ENCODE measurements around the gene UQCR11. TPM values are rescaled to one million over a fixed set of nuclear protein-coding genes. Genes with fewer than 3 reads are reported as not detected.

The UQCR11 gene
- total RNA-seq (126 TPM), polyA plus RNA-seq (100 to 1,000 TPM; 574 to 819 (median 585) TPM)

GRCh38 chr19:1605236-1606137, at the start of gene UQCR11:
Gene UQCR11, minus strand, starts transcription at chr19:1605462. Its CDS starts 53 bp downstream, at chr19:1605409.
- peak within 1 kb of the TSS; percentile 98 to 100 (median 99) for H3K4me3 Mint-ChIP-seq
- H3K27me3 Mint-ChIP-seq: no peaks in the 10 kb centered on the region
- Histone ChIP-seq H3K36me3 (ENCODE audit: control insufficient read depth, insufficient read depth, low read length) (no peaks in the 10 kb centered on the region), H3K27ac (ENCODE audit: insufficient read depth, low read length, poor library complexity, severe bottlenecking) (peak within 1 kb of the TSS; percentile 92), H3K4me3 (ENCODE audit: low read depth, low read length) (peak within 1 kb of the TSS; percentile 91), H3K27me3 (ENCODE audit: control insufficient read depth, insufficient read depth, low read length) (no peaks in the 10 kb centered on the region), H3K4me1 (ENCODE audit: control insufficient read depth, insufficient read depth, low read length, poor library complexity, severe bottlenecking) (peaks cover 59% of the 10 kb centered on the region), H3K9me3 (ENCODE audit: control insufficient read depth in 2 of 2, low read length in 2 of 2) (no peaks in the 10 kb centered on the region)
- H3K27ac Mint-ChIP-seq: peak within 1 kb of the TSS; percentile 98 to 99 (median 98)
- peaks cover 4 to 60% (median 30%) of the 10 kb centered on the region in 4 donors for H3K4me1 Mint-ChIP-seq
- H3K36me3 Mint-ChIP-seq: peaks cover 7% of the 10 kb centered on the region
- H3K9me3 Mint-ChIP-seq: no peaks in the 10 kb centered on the region
- ATAC-seq (ENCODE audit: low read depth in 2 of 2): peak; percentile 84 to 86
- peak; percentile 86 to 95 (median 90) for DNase-seq

GRCh38 chr19:1654178-1654792, 49.0 kb upstream of the UQCR11 start:
- no peak for DNase-seq
- Histone ChIP-seq H3K4me1 (ENCODE audit: control insufficient read depth, insufficient read depth, low read length, poor library complexity, severe bottlenecking) (peaks cover 21% of the 10 kb centered on the region), H3K4me3 (ENCODE audit: low read depth, low read length) (no peak overlapping the region), H3K27ac (ENCODE audit: insufficient read depth, low read length, poor library complexity, severe bottlenecking) (no peak overlapping the region), H3K9me3 (ENCODE audit: control insufficient read depth in 2 of 2, low read length in 2 of 2) (no peaks in the 10 kb centered on the region), H3K27me3 (ENCODE audit: control insufficient read depth, insufficient read depth, low read length) (no peaks in the 10 kb centered on the region), H3K36me3 (ENCODE audit: control insufficient read depth, insufficient read depth, low read length) (no peaks in the 10 kb centered on the region)
- peak overlapping the region in 3 of 4 donors; percentile 13 to 54 (median 22) for H3K4me3 Mint-ChIP-seq
- H3K27ac Mint-ChIP-seq: no peak overlapping the region
- no peaks in the 10 kb centered on the region for H3K36me3 Mint-ChIP-seq
- H3K9me3 Mint-ChIP-seq: peaks cover 0 to 3% (median 0%) of the 10 kb centered on the region in 7 donors
- ATAC-seq (ENCODE audit: low read depth in 2 of 2): no peak
- H3K4me1 Mint-ChIP-seq: peaks cover 0 to 21% (median 10%) of the 10 kb centered on the region in 4 donors
- peaks cover 11% of the 10 kb centered on the region for H3K27me3 Mint-ChIP-seq

GRCh38 chr19:1653300-1653628, 48.0 kb upstream of the UQCR11 start:
- Histone ChIP-seq H3K36me3 (ENCODE audit: control insufficient read depth, insufficient read depth, low read length) (peaks cover 5% of the 10 kb centered on the region), H3K4me1 (ENCODE audit: control insufficient read depth, insufficient read depth, low read length, poor library complexity, severe bottlenecking) (peaks cover 21% of the 10 kb centered on the region), H3K9me3 (ENCODE audit: control insufficient read depth in 2 of 2, low read length in 2 of 2) (no peaks in the 10 kb centered on the region), H3K27ac (ENCODE audit: insufficient read depth, low read length, poor library complexity, severe bottlenecking) (peak overlapping the region; percentile 99), H3K4me3 (ENCODE audit: low read depth, low read length) (peak overlapping the region; percentile 68), H3K27me3 (ENCODE audit: control insufficient read depth, insufficient read depth, low read length) (no peaks in the 10 kb centered on the region)
- Mint-ChIP-seq H3K27me3 (peaks cover 11% of the 10 kb centered on the region), H3K9me3 (peaks cover 0 to 3% (median 0%) of the 10 kb centered on the region in 7 donors), H3K36me3 (no peaks in the 10 kb centered on the region), H3K27ac (peak overlapping the region; percentile 92 to 93 (median 93)), H3K4me3 (peak overlapping the region; percentile 88 to 96 (median 92)), H3K4me1 (peaks cover 0 to 25% (median 11%) of the 10 kb centered on the region in 4 donors)
- no peak for DNase-seq
- ATAC-seq (ENCODE audit: low read depth in 2 of 2): no peak

- Mint-ChIP-seq H3K27me3 (peaks cover 11% of the 10 kb centered on the region), H3K27ac (peak within 1 kb of the TSS; percentile 93 to 95 (median 93)), H3K36me3 (no peaks in the 10 kb centered on the region), H3K9me3 (peaks cover 0 to 3% (median 0%) of the 10 kb centered on the region in 7 donors), H3K4me1 (peaks cover 0 to 25% (median 11%) of the 10 kb centered on the region in 4 donors), H3K4me3 (peak within 1 kb of the TSS; percentile 91 to 96 (median 94))
- Histone ChIP-seq H3K27ac (ENCODE audit: insufficient read depth, low read length, poor library complexity, severe bottlenecking) (peak within 1 kb of the TSS; percentile 99), H3K27me3 (ENCODE audit: control insufficient read depth, insufficient read depth, low read length) (no peaks in the 10 kb centered on the region), H3K36me3 (ENCODE audit: control insufficient read depth, insufficient read depth, low read length) (peaks cover 5% of the 10 kb centered on the region), H3K9me3 (ENCODE audit: control insufficient read depth in 2 of 2, low read length in 2 of 2) (no peaks in the 10 kb centered on the region), H3K4me3 (ENCODE audit: low read depth, low read length) (peak within 1 kb of the TSS; percentile 68), H3K4me1 (ENCODE audit: control insufficient read depth, insufficient read depth, low read length, poor library complexity, severe bottlenecking) (peaks cover 21% of the 10 kb centered on the region)
- ATAC-seq (ENCODE audit: low read depth in 2 of 2) (peak; percentile 91 to 95), DNase-seq (peak; percentile 96 to 100 (median 99))
Measured at GRCh38 chr19:1652471-1653299, 47.4 kb upstream of the UQCR11 start, which contains the start of gene TCF3. Gene TCF3, minus strand, starts transcription at chr19:1652615. Its CDS starts 2,367 bp downstream, at chr19:1650248.

- peaks cover 21% of the 10 kb centered on the region for H3K4me1 ChIP-seq (ENCODE audit: control insufficient read depth, insufficient read depth, low read length, poor library complexity, severe bottlenecking)
- H3K36me3 ChIP-seq (ENCODE audit: control insufficient read depth, insufficient read depth, low read length): peaks cover 5% of the 10 kb centered on the region
- no peaks in the 10 kb centered on the region for H3K9me3 ChIP-seq (ENCODE audit: control insufficient read depth in 2 of 2, low read length in 2 of 2)
- H3K4me3 ChIP-seq (ENCODE audit: low read depth, low read length): peak overlapping the region; percentile 55
- Mint-ChIP-seq H3K4me3 (peak overlapping the region; percentile 62 to 93 (median 92)), H3K27ac (peak overlapping the region; percentile 92 to 95 (median 93)), H3K36me3 (no peaks in the 10 kb centered on the region), H3K27me3 (peaks cover 11% of the 10 kb centered on the region), H3K4me1 (peaks cover 0 to 25% (median 11%) of the 10 kb centered on the region in 4 donors), H3K9me3 (peaks cover 0 to 3% (median 0%) of the 10 kb centered on the region in 7 donors)
- DNase-seq (peak; percentile 28 to 67 (median 58)), ATAC-seq (ENCODE audit: low read depth in 2 of 2) (no peak)
- no peaks in the 10 kb centered on the region for H3K27me3 ChIP-seq (ENCODE audit: control insufficient read depth, insufficient read depth, low read length)
- H3K27ac ChIP-seq (ENCODE audit: insufficient read depth, low read length, poor library complexity, severe bottlenecking): peak overlapping the region; percentile 67
Measured at GRCh38 chr19:1651568-1652291, 46.5 kb upstream of the UQCR11 start.

- H3K9me3 ChIP-seq (ENCODE audit: control insufficient read depth in 2 of 2, low read length in 2 of 2): no peaks in the 10 kb centered on the region
- Mint-ChIP-seq H3K36me3 (no peaks in the 10 kb centered on the region), H3K4me1 (peaks cover 0 to 25% (median 11%) of the 10 kb centered on the region in 4 donors), H3K27ac (peak overlapping the region; percentile 92 to 95 (median 93)), H3K27me3 (peaks cover 11% of the 10 kb centered on the region), H3K4me3 (peak overlapping the region; percentile 62 to 93 (median 92)), H3K9me3 (peaks cover 0 to 3% (median 0%) of the 10 kb centered on the region in 7 donors)
- ATAC-seq (ENCODE audit: low read depth in 2 of 2) (no peak), DNase-seq (peak; percentile 59 to 69 (median 59))
- peaks cover 5% of the 10 kb centered on the region for H3K36me3 ChIP-seq (ENCODE audit: control insufficient read depth, insufficient read depth, low read length)
- H3K4me1 ChIP-seq (ENCODE audit: control insufficient read depth, insufficient read depth, low read length, poor library complexity, severe bottlenecking): peaks cover 21% of the 10 kb centered on the region
- peak overlapping the region; percentile 55 for H3K4me3 ChIP-seq (ENCODE audit: low read depth, low read length)
- no peaks in the 10 kb centered on the region for H3K27me3 ChIP-seq (ENCODE audit: control insufficient read depth, insufficient read depth, low read length)
- peak overlapping the region; percentile 67 for H3K27ac ChIP-seq (ENCODE audit: insufficient read depth, low read length, poor library complexity, severe bottlenecking)
Measured at GRCh38 chr19:1650650-1651567, 45.6 kb upstream of the UQCR11 start.
